Left ventricle myocardium inferior (tissue), 1 donor: ENCODE results near the gene ATXN7. TPM values are rescaled to one million over a fixed set of nuclear protein-coding genes. Genes with fewer than 3 reads are reported as not detected.

ENCODE experiments used
- DNase-seq: peaks from one replicate; pipeline ENCODE4 v3.0.0-alpha.2; 2020
- H3K27ac ChIP-seq: fragments of 200-600 bp; replicated peaks from 2 replicates; pipeline ENCODE4 v1.8.0; 2021
- H3K27me3 ChIP-seq: fragments of 200-600 bp; 2 replicates; pipeline ENCODE4 v1.8.0; 2021; ENCODE audit warnings: low read depth
- H3K36me3 ChIP-seq: fragments of 200-600 bp; 2 replicates; pipeline ENCODE4 v1.8.0; 2021
- H3K4me1 ChIP-seq: fragments of 200-600 bp; 2 replicates; pipeline ENCODE4 v1.8.0; 2021
- H3K4me3 ChIP-seq: fragments of 200-600 bp; 2 replicates; pipeline ENCODE4 v1.8.0; 2021; ENCODE audit warnings: mild to moderate bottlenecking, moderate library complexity
- H3K9me3 ChIP-seq: fragments of 200-600 bp; replicated peaks from 2 replicates; pipeline ENCODE4 v1.8.0; 2021
- CTCF ChIP-seq: fragments of 200-600 bp; IDR thresholded peaks from 2 replicates; pipeline ENCODE4 v1.8.0; 2021; ENCODE audit warnings: antibody characterized with exemption, mild to moderate bottlenecking, borderline replicate concordance
- intact Hi-C: fragments of 100-400 bp; cut with micrococcal nuclease; formaldehyde crosslinking; loops from one replicate; pipeline ENCODE4 v1.11.0; 2022
- total RNA-seq: library from RNA; stranded (reverse); fragmentation: NEBNext Ultra II Directional; extraction: Animal tissue kit (Norgen Biotek cat#: 25700); gene quantifications from one replicate; pipeline ENCODE4 v1.2.1, GENCODE V29; 2021
- donor health status: DM: no; HTN: yes; CAD: no; lungs with severe emphysema.

The ATXN7 gene
- total RNA-seq, 1 donor from 2014 or later, result 12.1 TPM

GRCh38 chr3:64029287-64029686 is 165.6 kb downstream of the ATXN7 start:
- Histone ChIP-seq H3K4me3 (no peak overlapping the region), H3K36me3 (no peaks in the 10 kb centered on the region), H3K27ac (no peak overlapping the region), H3K9me3 (peaks cover 7% of the 10 kb centered on the region), H3K4me1 (peaks cover 7% of the 10 kb centered on the region), H3K27me3 (peaks cover 25% of the 10 kb centered on the region)
- DNase-seq, result no peak
- no peak for TF ChIP-seq CTCF
- intact Hi-C loops, result no loop called here

GRCh38 chr3:64030741-64031140 is 167.1 kb downstream of the ATXN7 start:
- peaks cover 13% of the 10 kb centered on the region for H3K9me3 ChIP-seq
- H3K27me3 ChIP-seq, result peaks cover 25% of the 10 kb centered on the region
- H3K27ac ChIP-seq, result no peak overlapping the region
- peak; percentile 65 for DNase-seq
- H3K4me1 ChIP-seq, result peaks cover 7% of the 10 kb centered on the region
- intact Hi-C loops, result loop anchor here (2.0 kb wide), 1 partner anchor 454 kb away; no protein-coding TSS in a partner anchor
- H3K4me3 ChIP-seq, result peak overlapping the region; percentile 55
- peak; percentile 90 for TF ChIP-seq CTCF
- no peaks in the 10 kb centered on the region for H3K36me3 ChIP-seq

- Histone ChIP-seq H3K36me3 (no peaks in the 10 kb centered on the region), H3K4me1 (peaks cover 7% of the 10 kb centered on the region), H3K4me3 (no peak overlapping the region), H3K27me3 (peaks cover 25% of the 10 kb centered on the region), H3K9me3 (peaks cover 13% of the 10 kb centered on the region), H3K27ac (no peak overlapping the region)
- no peak for DNase-seq
- no peak for TF ChIP-seq CTCF
- intact Hi-C loops, result loop anchor here (2.0 kb wide), 1 partner anchor 453 kb away; no protein-coding TSS in a partner anchor
These were observed 168.2 kb downstream of the ATXN7 start for GRCh38 chr3:64031540-64032508.

GRCh38 chr3:64033069-64033468 is 169.4 kb downstream of the ATXN7 start:
- intact Hi-C loops, result no loop called here
- TF ChIP-seq CTCF, result no peak
- Histone ChIP-seq H3K4me1 (peaks cover 7% of the 10 kb centered on the region), H3K27ac (no peak overlapping the region), H3K36me3 (no peaks in the 10 kb centered on the region), H3K9me3 (peaks cover 13% of the 10 kb centered on the region), H3K27me3 (peaks cover 20% of the 10 kb centered on the region), H3K4me3 (no peak overlapping the region)
- no peak for DNase-seq

- DNase-seq, result no peak
- peaks cover 8% of the 10 kb centered on the region for H3K27me3 ChIP-seq
- no peak overlapping the region for H3K4me3 ChIP-seq
- H3K9me3 ChIP-seq, result peaks cover 13% of the 10 kb centered on the region
- H3K27ac ChIP-seq, result no peak overlapping the region
- TF ChIP-seq CTCF, result no peak
- no peaks in the 10 kb centered on the region for H3K36me3 ChIP-seq
- no peaks in the 10 kb centered on the region for H3K4me1 ChIP-seq
- intact Hi-C loops, result no loop called here
These were observed 173.4 kb downstream of the ATXN7 start for GRCh38 chr3:64037084-64037483.
